ENCODE data around the gene AGR2. TPM values are rescaled to one million over a fixed set of nuclear protein-coding genes. Genes with fewer than 3 reads are reported as not detected.
A peak's percentile ranks its signal among the peaks of the same experiment; 100 is the strongest.

The AGR2 gene
- total RNA-seq, 1 donor from 2014 or later: 116 TPM

DNA sequence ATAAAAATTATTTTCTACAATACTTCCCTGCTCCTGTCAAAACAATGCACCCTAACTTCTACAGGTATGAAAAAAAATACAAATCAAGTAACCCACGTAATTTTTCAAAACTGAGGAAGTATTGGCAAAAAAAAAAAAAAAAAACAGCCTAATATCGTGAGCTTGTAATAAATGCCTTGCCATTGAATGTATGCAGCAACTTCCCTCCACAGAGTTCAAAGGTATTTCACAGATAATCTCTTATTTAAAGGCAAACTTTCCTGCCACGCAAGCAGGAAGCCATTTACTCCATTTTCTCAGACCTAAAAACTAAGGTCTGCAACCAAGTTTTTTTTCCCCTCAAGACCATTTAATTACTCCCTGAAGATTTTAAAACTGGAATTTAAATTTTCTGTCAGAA, 642 bp upstream of the AGR2 start:
- no peaks in the 10 kb centered on the region for H3K27me3 Mint-ChIP-seq
- H3K4me3 Mint-ChIP-seq: peak overlapping the region; percentile 61
- peaks cover 4% of the 10 kb centered on the region for H3K9me3 Mint-ChIP-seq
- no peak for DNase-seq (ENCODE audit: extremely low spot score, unreplicated experiment)
- peaks cover 4% of the 10 kb centered on the region for H3K36me3 Mint-ChIP-seq
- peaks cover 14% of the 10 kb centered on the region for H3K4me1 Mint-ChIP-seq (ENCODE audit: unreplicated experiment)
- TF ChIP-seq, protein P1, sequence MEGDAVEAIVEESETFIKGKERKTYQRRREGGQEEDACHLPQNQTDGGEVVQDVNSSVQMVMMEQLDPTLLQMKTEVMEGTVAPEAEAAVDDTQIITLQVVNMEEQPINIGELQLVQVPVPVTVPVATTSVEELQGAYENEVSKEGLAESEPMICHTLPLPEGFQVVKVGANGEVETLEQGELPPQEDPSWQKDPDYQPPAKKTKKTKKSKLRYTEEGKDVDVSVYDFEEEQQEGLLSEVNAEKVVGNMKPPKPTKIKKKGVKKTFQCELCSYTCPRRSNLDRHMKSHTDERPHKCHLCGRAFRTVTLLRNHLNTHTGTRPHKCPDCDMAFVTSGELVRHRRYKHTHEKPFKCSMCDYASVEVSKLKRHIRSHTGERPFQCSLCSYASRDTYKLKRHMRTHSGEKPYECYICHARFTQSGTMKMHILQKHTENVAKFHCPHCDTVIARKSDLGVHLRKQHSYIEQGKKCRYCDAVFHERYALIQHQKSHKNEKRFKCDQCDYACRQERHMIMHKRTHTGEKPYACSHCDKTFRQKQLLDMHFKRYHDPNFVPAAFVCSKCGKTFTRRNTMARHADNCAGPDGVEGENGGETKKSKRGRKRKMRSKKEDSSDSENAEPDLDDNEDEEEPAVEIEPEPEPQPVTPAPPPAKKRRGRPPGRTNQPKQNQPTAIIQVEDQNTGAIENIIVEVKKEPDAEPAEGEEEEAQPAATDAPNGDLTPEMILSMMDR (conservative IDR thresholded peaks at IDR 0.05): no peak
- H3K27ac Mint-ChIP-seq: peak overlapping the region; percentile 72

DNA sequence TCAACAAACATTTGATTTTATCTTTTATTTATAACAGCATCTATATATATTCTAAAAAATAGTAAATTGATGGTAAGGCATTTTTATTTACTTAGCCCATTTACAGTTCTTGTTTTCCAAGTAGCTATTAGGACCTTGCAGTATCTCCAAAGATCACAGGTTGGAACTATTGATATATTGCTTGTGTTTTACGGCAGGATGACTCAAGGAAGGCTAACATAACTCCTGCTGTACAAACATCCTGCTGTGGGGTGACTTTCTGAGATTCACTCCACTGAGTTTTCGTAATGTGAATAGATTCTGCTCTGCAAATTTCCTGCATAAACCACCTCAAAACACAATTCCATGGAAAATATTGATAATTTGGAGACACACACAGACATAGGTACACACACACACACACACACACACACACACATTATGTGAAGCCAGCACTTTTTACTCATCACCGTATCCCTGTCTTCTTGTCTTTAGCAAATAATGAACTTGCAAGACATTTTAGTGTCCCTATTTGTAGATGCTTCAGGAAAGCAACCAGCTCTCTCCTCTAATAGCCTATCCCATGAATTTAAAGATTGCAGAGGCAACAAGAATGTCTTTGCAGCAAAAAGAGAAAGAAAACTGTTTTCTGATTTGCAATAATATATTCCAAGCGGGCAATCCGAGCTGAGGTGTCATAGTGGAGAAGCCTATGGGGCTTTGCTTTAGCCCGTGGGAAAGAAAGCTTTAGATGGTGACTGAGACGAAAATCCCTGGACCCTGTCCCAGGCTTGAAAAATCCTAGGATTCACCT, 722 bp downstream of the AGR2 start:
- Mint-ChIP-seq H3K4me1 (ENCODE audit: unreplicated experiment) (peaks cover 14% of the 10 kb centered on the region), H3K27me3 (no peaks in the 10 kb centered on the region), H3K36me3 (peaks cover 4% of the 10 kb centered on the region), H3K27ac (peak overlapping the region; percentile 72), H3K9me3 (peaks cover 4% of the 10 kb centered on the region), H3K4me3 (peak overlapping the region; percentile 61)
- TF ChIP-seq, protein P1 (conservative IDR thresholded peaks at IDR 0.05): no peak
- DNase-seq (ENCODE audit: extremely low spot score, unreplicated experiment): no peak

DNA sequence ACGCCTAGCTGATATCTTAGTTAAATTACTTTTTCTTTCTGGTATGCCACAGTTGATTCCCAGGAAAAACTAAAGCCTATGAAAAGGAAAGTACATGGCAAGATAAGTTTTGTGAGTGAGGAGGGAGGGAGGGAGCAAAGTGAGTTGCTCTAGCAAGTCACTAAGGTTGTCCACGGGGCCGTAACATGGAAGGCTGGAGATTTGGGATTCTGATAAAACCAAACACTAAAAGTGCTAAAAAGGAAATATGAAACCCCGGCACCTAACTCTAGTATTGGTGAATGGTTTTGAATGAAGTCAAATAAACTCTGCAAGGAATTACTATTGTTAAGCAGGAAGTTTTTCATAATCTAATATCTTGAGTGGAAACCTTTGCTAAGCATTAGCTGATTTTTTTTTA, 1.7 kb downstream of the AGR2 start:
- H3K9me3 Mint-ChIP-seq: peaks cover 4% of the 10 kb centered on the region
- DNase-seq (ENCODE audit: extremely low spot score, unreplicated experiment): no peak
- TF ChIP-seq, protein P1 (conservative IDR thresholded peaks at IDR 0.05): no peak
- peaks cover 14% of the 10 kb centered on the region for H3K4me1 Mint-ChIP-seq (ENCODE audit: unreplicated experiment)
- H3K4me3 Mint-ChIP-seq: peak overlapping the region; percentile 42
- peak overlapping the region; percentile 32 for H3K27ac Mint-ChIP-seq
- peaks cover 4% of the 10 kb centered on the region for H3K36me3 Mint-ChIP-seq
- no peaks in the 10 kb centered on the region for H3K27me3 Mint-ChIP-seq

DNA sequence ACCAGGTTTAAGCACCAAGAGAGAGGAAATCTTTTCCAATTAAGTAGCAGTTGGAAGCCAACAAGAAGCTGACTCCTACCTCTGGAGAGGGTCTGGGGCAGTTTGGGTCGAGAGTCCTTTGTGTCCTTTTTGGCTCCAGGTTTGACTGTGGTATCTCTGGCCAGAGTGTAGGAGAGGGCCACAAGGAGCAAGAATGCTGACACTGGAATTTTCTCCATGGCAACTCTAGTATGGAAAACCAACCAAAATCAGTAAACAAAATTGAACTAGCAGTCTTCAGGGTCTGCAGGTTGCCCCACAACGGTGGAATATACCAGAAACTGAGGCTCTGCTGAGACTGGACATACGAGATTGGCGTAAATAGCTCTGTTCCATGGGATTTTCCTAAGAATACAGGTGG, 3.2 kb downstream of the AGR2 start:
- Mint-ChIP-seq H3K27me3 (no peaks in the 10 kb centered on the region), H3K27ac (no peak overlapping the region), H3K9me3 (peaks cover 4% of the 10 kb centered on the region), H3K4me1 (ENCODE audit: unreplicated experiment) (peaks cover 15% of the 10 kb centered on the region), H3K36me3 (peaks cover 4% of the 10 kb centered on the region), H3K4me3 (peak overlapping the region; percentile 51)
- no peak for DNase-seq (ENCODE audit: extremely low spot score, unreplicated experiment)
- TF ChIP-seq, protein P1 (conservative IDR thresholded peaks at IDR 0.05): no peak

DNA sequence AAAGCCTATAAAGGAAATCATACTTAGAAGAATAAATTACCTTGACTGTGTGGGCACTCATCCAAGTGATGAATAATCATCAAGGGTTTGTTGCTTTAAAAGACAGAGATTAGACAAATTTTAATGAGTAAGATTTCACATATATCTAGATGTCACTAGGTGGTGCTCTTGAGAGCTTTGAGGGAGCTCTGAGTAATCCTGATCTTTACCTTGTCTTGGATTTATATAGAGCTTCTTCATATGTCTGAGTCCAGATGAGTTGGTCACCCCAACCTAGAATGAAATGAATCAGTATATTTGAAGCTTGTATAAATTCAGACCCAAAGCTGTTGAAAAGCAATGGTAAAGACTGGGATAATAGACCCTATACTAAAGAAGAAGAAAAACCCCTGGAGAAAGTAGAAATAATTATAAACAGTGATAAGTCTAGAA, 3.7 kb downstream of the AGR2 start:
- peaks cover 19% of the 10 kb centered on the region for H3K4me1 Mint-ChIP-seq (ENCODE audit: unreplicated experiment)
- H3K36me3 Mint-ChIP-seq: peaks cover 4% of the 10 kb centered on the region
- H3K27ac Mint-ChIP-seq: no peak overlapping the region
- peaks cover 4% of the 10 kb centered on the region for H3K9me3 Mint-ChIP-seq
- H3K27me3 Mint-ChIP-seq: no peaks in the 10 kb centered on the region
- no peak for DNase-seq (ENCODE audit: extremely low spot score, unreplicated experiment)
- TF ChIP-seq, protein P1 (conservative IDR thresholded peaks at IDR 0.05): peak; percentile 72
- H3K4me3 Mint-ChIP-seq: peak overlapping the region; percentile 51
